Fibroblast of pulmonary artery (primary cell): ENCODE measurements around the gene PSMA2.

Source experiments
- DNase-seq: peaks from one replicate; pipeline ENCODE4 v3.0.0-alpha.2; 2010; ENCODE audit warnings: low read depth
- H3K4me3 ChIP-seq: replicated peaks from 2 replicates; pipeline ENCODE4 v1.5.1; 2011; ENCODE audit warnings: low read depth, mild to moderate bottlenecking, control low read depth, low read length, moderate library complexity
- TF ChIP-seq, protein P1 (sequence below): IDR thresholded peaks from 2 replicates; pipeline ENCODE4 v1.5.1; 2011; ENCODE audit warnings: mild to moderate bottlenecking, control low read depth, low read length, inconsistent platforms; ENCODE audit errors: missing control alignments

Gene PSMA2

DNA sequence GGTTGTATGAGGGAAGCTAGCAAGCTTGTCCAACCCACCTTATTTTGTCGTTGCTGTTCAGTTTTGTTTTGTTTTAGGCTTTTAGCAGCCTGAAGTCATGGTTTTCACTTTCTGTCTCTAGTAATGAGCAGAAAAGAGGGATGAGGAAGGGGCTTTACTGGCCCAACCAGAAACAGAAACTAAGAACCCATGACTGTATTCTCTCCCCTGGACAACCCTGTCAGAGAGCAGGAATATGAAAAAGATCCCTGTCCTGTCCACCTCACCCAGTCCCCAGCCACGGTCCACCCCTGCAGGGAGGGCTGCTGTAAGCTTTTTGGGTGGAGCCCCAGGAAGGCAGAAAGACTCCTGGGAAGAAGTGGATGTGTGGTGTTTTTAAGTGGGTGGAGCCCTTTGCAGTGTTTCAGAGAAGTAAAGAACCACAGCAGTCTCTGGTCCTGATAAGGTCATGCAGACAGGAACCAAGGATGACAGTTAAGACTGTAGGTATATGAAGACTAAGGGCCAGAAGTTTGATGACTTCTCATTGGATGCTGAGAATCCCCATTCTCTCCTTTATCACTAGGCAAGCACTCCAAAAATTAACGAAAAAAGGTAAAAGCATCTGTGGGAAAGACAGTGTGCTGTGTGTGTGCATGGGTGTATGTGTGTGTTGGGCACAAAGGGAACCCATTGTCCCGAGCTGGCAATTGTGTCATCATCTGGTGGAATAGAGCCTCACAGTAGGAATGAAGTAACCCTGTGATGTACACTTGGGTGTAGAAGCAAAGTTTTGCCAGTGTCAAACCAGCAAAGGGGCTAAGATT lies 14.1 kb upstream of the PSMA2 start:
- TF ChIP-seq, protein P1, sequence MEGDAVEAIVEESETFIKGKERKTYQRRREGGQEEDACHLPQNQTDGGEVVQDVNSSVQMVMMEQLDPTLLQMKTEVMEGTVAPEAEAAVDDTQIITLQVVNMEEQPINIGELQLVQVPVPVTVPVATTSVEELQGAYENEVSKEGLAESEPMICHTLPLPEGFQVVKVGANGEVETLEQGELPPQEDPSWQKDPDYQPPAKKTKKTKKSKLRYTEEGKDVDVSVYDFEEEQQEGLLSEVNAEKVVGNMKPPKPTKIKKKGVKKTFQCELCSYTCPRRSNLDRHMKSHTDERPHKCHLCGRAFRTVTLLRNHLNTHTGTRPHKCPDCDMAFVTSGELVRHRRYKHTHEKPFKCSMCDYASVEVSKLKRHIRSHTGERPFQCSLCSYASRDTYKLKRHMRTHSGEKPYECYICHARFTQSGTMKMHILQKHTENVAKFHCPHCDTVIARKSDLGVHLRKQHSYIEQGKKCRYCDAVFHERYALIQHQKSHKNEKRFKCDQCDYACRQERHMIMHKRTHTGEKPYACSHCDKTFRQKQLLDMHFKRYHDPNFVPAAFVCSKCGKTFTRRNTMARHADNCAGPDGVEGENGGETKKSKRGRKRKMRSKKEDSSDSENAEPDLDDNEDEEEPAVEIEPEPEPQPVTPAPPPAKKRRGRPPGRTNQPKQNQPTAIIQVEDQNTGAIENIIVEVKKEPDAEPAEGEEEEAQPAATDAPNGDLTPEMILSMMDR: no peak
- no peak overlapping the region for H3K4me3 ChIP-seq
- peak; percentile 11 for DNase-seq

GRCh38 chr7:42940985-42941847 lies 9.2 kb upstream of the PSMA2 start:
- no peak overlapping the region for H3K4me3 ChIP-seq
- DNase-seq: peak; percentile 87
- TF ChIP-seq, protein P1: peak; percentile 96

- H3K4me3 ChIP-seq: no peak overlapping the region
- TF ChIP-seq, protein P1: no peak
- DNase-seq: no peak
These were observed 7.7 kb upstream of the PSMA2 start for GRCh38 chr7:42939457-42940240.

- DNase-seq: no peak
- H3K4me3 ChIP-seq: no peak overlapping the region
- TF ChIP-seq, protein P1: no peak
These were observed 3.9 kb upstream of the PSMA2 start for GRCh38 chr7:42935861-42936260.

GRCh38 chr7:42934291-42934690 lies 2.3 kb upstream of the PSMA2 start:
- no peak for DNase-seq
- TF ChIP-seq, protein P1: no peak
- H3K4me3 ChIP-seq: no peak overlapping the region

DNA sequence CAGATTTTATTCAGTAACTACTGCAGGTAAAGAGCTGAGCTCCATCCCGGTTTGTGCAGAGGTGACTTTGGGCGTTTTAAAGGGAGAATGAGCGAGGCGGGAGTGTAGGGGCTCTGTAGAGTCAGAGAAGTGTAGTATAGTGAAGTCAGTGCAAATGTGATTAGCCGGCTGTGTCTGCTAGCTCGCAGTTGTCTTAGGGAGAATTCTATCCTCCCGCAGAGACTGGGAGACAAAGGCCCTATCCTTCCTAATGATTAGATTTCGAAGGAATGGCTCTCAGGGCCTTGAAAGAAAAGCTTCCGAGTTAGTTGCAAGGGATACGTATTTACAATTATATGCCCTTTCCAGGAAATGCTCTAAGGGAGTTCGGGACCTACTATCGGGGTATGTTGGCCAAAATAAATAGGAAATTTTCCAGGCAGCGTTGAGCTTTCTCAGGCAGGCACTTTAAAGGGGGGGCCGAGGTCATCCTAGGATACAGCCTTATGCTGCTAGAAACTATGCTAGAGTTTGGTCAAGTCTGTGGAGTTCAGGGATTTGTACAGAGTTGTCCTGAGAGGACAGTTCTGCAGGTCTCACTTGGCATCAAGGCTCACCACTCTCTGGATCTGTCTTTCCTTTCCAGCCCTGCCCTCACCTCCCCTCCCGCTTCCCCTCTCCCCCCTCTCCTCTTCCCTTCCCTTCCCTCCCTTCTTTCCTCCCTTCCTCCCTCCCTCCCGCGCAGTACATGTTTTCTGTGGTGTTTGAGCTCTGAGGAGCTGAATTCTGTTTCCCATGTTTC lies 1.0 kb upstream of the PSMA2 start:
- DNase-seq: peak; percentile 47
- TF ChIP-seq, protein P1: no peak
- peak overlapping the region; percentile 96 for H3K4me3 ChIP-seq
